ENCODE data around the gene ECT2L.

ECT2L gene

GRCh38 chr6:138897031-138897430 is 101.1 kb downstream of the ECT2L start:
- no peak for DNase-seq (ENCODE audit: extremely low read depth, insufficient read length)
- Histone ChIP-seq H3K36me3 (ENCODE audit: control insufficient read depth, insufficient read depth, low read length) (no peaks in the 10 kb centered on the region; the same call in 1 of the 2 replicates), H3K27me3 (replicated peaks; ENCODE audit: control insufficient read depth, insufficient read depth, low read length) (no peaks in the 10 kb centered on the region), H3K4me3 (replicated peaks; ENCODE audit: low read depth, low read length) (no peak overlapping the region)
- TF ChIP-seq CTCF (IDR thresholded peaks at IDR 0.05; ENCODE audit: insufficient read depth, low read length, poor library complexity, severe bottlenecking): no peak

DNA sequence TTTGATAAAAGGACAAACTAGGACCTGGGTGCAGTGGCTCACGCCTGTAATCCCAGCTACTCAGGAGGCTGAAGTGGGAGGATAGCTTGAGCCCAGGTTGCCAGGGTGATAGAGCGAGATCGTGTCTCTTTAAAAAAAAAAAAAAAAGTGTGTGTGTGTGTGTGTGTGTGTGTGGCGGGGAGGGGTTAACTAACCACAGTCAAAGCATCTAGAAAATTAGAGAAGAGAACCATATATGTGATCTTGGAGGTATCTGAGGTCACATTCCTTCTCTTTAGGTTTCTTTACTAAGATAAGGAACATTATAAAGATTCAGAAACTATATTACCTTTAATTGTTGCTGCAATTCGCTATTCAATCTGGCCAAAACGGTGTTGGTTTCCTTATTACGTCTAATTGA is 111.3 kb downstream of the ECT2L start:
- H3K27me3 ChIP-seq (replicated peaks; ENCODE audit: control insufficient read depth, insufficient read depth, low read length): no peaks in the 10 kb centered on the region
- no peak for TF ChIP-seq CTCF (IDR thresholded peaks at IDR 0.05; ENCODE audit: insufficient read depth, low read length, poor library complexity, severe bottlenecking)
- H3K36me3 ChIP-seq (ENCODE audit: control insufficient read depth, insufficient read depth, low read length): peaks cover 3% of the 10 kb centered on the region
- no peak overlapping the region for H3K4me3 ChIP-seq (replicated peaks; ENCODE audit: low read depth, low read length)
- no peak for DNase-seq (ENCODE audit: extremely low read depth, insufficient read length)

GRCh38 chr6:138909511-138909910 is 113.6 kb downstream of the ECT2L start:
- TF ChIP-seq CTCF (IDR thresholded peaks at IDR 0.05; ENCODE audit: insufficient read depth, low read length, poor library complexity, severe bottlenecking): no peak
- no peak for DNase-seq (ENCODE audit: extremely low read depth, insufficient read length)
- H3K36me3 ChIP-seq (ENCODE audit: control insufficient read depth, insufficient read depth, low read length): peaks cover 5% of the 10 kb centered on the region
- no peak overlapping the region for H3K4me3 ChIP-seq (replicated peaks; ENCODE audit: low read depth, low read length)
- H3K27me3 ChIP-seq (replicated peaks; ENCODE audit: control insufficient read depth, insufficient read depth, low read length): no peaks in the 10 kb centered on the region

GRCh38 chr6:138909975-138910374 is 114.1 kb downstream of the ECT2L start:
- DNase-seq (ENCODE audit: extremely low read depth, insufficient read length): no peak
- Histone ChIP-seq H3K27me3 (replicated peaks; ENCODE audit: control insufficient read depth, insufficient read depth, low read length) (no peaks in the 10 kb centered on the region), H3K36me3 (ENCODE audit: control insufficient read depth, insufficient read depth, low read length) (peaks cover 5% of the 10 kb centered on the region), H3K4me3 (replicated peaks; ENCODE audit: low read depth, low read length) (no peak overlapping the region)
- TF ChIP-seq CTCF (IDR thresholded peaks at IDR 0.05; ENCODE audit: insufficient read depth, low read length, poor library complexity, severe bottlenecking): no peak

- Histone ChIP-seq H3K4me3 (replicated peaks; ENCODE audit: low read depth, low read length) (no peak overlapping the region), H3K27me3 (replicated peaks; ENCODE audit: control insufficient read depth, insufficient read depth, low read length) (no peaks in the 10 kb centered on the region), H3K36me3 (ENCODE audit: control insufficient read depth, insufficient read depth, low read length) (peaks cover 7% of the 10 kb centered on the region)
- no peak for TF ChIP-seq CTCF (IDR thresholded peaks at IDR 0.05; ENCODE audit: insufficient read depth, low read length, poor library complexity, severe bottlenecking)
- peak; percentile 6 for DNase-seq (ENCODE audit: extremely low read depth, insufficient read length)
These were observed 116.4 kb downstream of the ECT2L start for GRCh38 chr6:138912308-138912707.

- DNase-seq (ENCODE audit: extremely low read depth, insufficient read length): no peak
- Histone ChIP-seq H3K4me3 (replicated peaks; ENCODE audit: low read depth, low read length) (no peak overlapping the region), H3K27me3 (replicated peaks; ENCODE audit: control insufficient read depth, insufficient read depth, low read length) (no peaks in the 10 kb centered on the region), H3K36me3 (ENCODE audit: control insufficient read depth, insufficient read depth, low read length) (peaks cover 8% of the 10 kb centered on the region)
- no peak for TF ChIP-seq CTCF (IDR thresholded peaks at IDR 0.05; ENCODE audit: insufficient read depth, low read length, poor library complexity, severe bottlenecking)
These were observed 118.8 kb downstream of the ECT2L start for GRCh38 chr6:138914701-138915100.

All from GM06990 (cell line).